Nephron progenitor cell (in vitro differentiated cells): ENCODE results near the gene BAZ2B.

Source experiments
- DNase-seq: peaks from one replicate; pipeline ENCODE4 v3.0.0; 2021
- H3K27ac Mint-ChIP-seq: 2 replicates; pipeline ENCODE4 v1.8.0; 2021; ENCODE audit warnings: mild to moderate bottlenecking, moderate library complexity, mixed read lengths
- H3K27me3 Mint-ChIP-seq: 2 replicates; pipeline ENCODE4 v1.8.0; 2021; ENCODE audit warnings: mild to moderate bottlenecking, low read depth, mixed read lengths; ENCODE audit not compliant: poor library complexity
- H3K36me3 Mint-ChIP-seq: 2 replicates; pipeline ENCODE4 v1.8.0; 2021; ENCODE audit warnings: low read depth, mixed read lengths
- H3K4me1 Mint-ChIP-seq: 2 replicates; pipeline ENCODE4 v1.8.0; 2021; ENCODE audit warnings: mixed read lengths
- H3K4me3 Mint-ChIP-seq: 2 replicates; pipeline ENCODE4 v1.8.0; 2021; ENCODE audit warnings: mild to moderate bottlenecking, moderate library complexity, mixed read lengths
- H3K9me3 Mint-ChIP-seq: 2 replicates; pipeline ENCODE4 v1.8.0; 2021; ENCODE audit warnings: mild to moderate bottlenecking, moderate library complexity, mixed read lengths
- CTCF ChIP-seq: fragments of 200-600 bp; sonication (generic); IDR thresholded peaks from 2 replicates; pipeline ENCODE4 v1.5.0; 2021; ENCODE audit warnings: antibody characterized with exemption

BAZ2B gene

GRCh38 chr2:159555651-159556392, 60.5 kb downstream of the BAZ2B start:
- DNase-seq, result no peak
- Mint-ChIP-seq H3K27ac (no peak overlapping the region), H3K27me3 (no peaks in the 10 kb centered on the region), H3K4me1 (peaks cover 6% of the 10 kb centered on the region), H3K9me3 (no peaks in the 10 kb centered on the region), H3K4me3 (no peak overlapping the region), H3K36me3 (peaks cover 14% of the 10 kb centered on the region)
- TF ChIP-seq CTCF, result no peak

- DNase-seq, result no peak
- Mint-ChIP-seq H3K9me3 (no peaks in the 10 kb centered on the region), H3K27me3 (no peaks in the 10 kb centered on the region), H3K36me3 (peaks cover 18% of the 10 kb centered on the region), H3K27ac (peak overlapping the region; percentile 39), H3K4me1 (peaks cover 6% of the 10 kb centered on the region), H3K4me3 (no peak overlapping the region)
- no peak for TF ChIP-seq CTCF
Observed at GRCh38 chr2:159553727-159554126, 62.6 kb downstream of the BAZ2B start.

GRCh38 chr2:159551806-159552205, 64.5 kb downstream of the BAZ2B start:
- H3K36me3 Mint-ChIP-seq, result peaks cover 7% of the 10 kb centered on the region
- no peaks in the 10 kb centered on the region for H3K27me3 Mint-ChIP-seq
- TF ChIP-seq CTCF, result no peak
- H3K4me3 Mint-ChIP-seq, result no peak overlapping the region
- H3K4me1 Mint-ChIP-seq, result no peaks in the 10 kb centered on the region
- DNase-seq, result no peak
- H3K9me3 Mint-ChIP-seq, result no peaks in the 10 kb centered on the region
- peak overlapping the region; percentile 26 for H3K27ac Mint-ChIP-seq

- DNase-seq, result no peak
- Mint-ChIP-seq H3K27ac (no peak overlapping the region), H3K27me3 (no peaks in the 10 kb centered on the region), H3K4me3 (no peak overlapping the region), H3K36me3 (peaks cover 17% of the 10 kb centered on the region), H3K9me3 (no peaks in the 10 kb centered on the region), H3K4me1 (no peaks in the 10 kb centered on the region)
- no peak for TF ChIP-seq CTCF
Observed at GRCh38 chr2:159550231-159550630, 66.1 kb downstream of the BAZ2B start.

GRCh38 chr2:159549234-159549633, 67.1 kb downstream of the BAZ2B start:
- Mint-ChIP-seq H3K9me3 (no peaks in the 10 kb centered on the region), H3K36me3 (peaks cover 25% of the 10 kb centered on the region), H3K4me1 (no peaks in the 10 kb centered on the region)

More at GRCh38 chr2:159549234-159549633, 67.1 kb downstream of the BAZ2B start:
- no peak for DNase-seq
- Mint-ChIP-seq H3K4me3 (no peak overlapping the region), H3K27me3 (no peaks in the 10 kb centered on the region), H3K27ac (no peak overlapping the region)
- no peak for TF ChIP-seq CTCF
